ENCODE measurements around the gene TXNDC5.
"Not testable (repeated sequence)": the region's sequence is repeated elsewhere in the genome, so short reads cannot be mapped to it uniquely, and the experiment has no call there.

The TXNDC5 gene

GRCh38 chr6:7893342-7893741 is 17.2 kb downstream of the TXNDC5 start:
- no peaks in the 10 kb centered on the region for H3F3A ChIP-seq (ENCODE audit: insufficient read depth, low read length)
- H3K36me3 ChIP-seq (ENCODE audit: insufficient read depth, low read length), result peaks cover 93% of the 10 kb centered on the region
- H3K9me2 ChIP-seq (ENCODE audit: low read depth, low read length), result no peaks in the 10 kb centered on the region

GRCh38 chr6:7892367-7892766 is 18.2 kb downstream of the TXNDC5 start:
- not testable (repeated sequence) for H4K20me1 ChIP-seq (ENCODE audit: insufficient read depth, low read length); H3F3A ChIP-seq (ENCODE audit: insufficient read depth, low read length); H3K9me3 ChIP-seq (ENCODE audit: low read length); H3K4me3 ChIP-seq (ENCODE audit: low read depth, low read length, poor library complexity, severe bottlenecking); H3K9me2 ChIP-seq (ENCODE audit: low read depth, low read length); H3K4me2 ChIP-seq (ENCODE audit: low read length); H3K79me2 ChIP-seq (ENCODE audit: insufficient read depth, low read length); H3K27me3 ChIP-seq (ENCODE audit: insufficient read depth, low read length); H3K9ac ChIP-seq (ENCODE audit: low read length); H3K27ac ChIP-seq (ENCODE audit: low read depth, low read length, poor library complexity, severe bottlenecking); H2AFZ ChIP-seq (ENCODE audit: low read length); H3K4me1 ChIP-seq (ENCODE audit: insufficient read depth, low read length, severe bottlenecking)
- peaks cover 94% of the 10 kb centered on the region for H3K36me3 ChIP-seq (ENCODE audit: insufficient read depth, low read length)

More at GRCh38 chr6:7893342-7893741, 17.2 kb downstream of the TXNDC5 start:
- TF ChIP-seq EZH2 (IDR thresholded peaks at IDR 0.05; ENCODE audit: borderline replicate concordance, low read length) (no peak), CTCF (IDR thresholded peaks at IDR 0.05; ENCODE audit: low read length) (no peak)
- no peak overlapping the region for H3K4me3 ChIP-seq (ENCODE audit: low read depth, low read length, poor library complexity, severe bottlenecking)
- peaks cover 13% of the 10 kb centered on the region for H3K4me1 ChIP-seq (ENCODE audit: insufficient read depth, low read length, severe bottlenecking)
- H3K27ac ChIP-seq (ENCODE audit: low read depth, low read length, poor library complexity, severe bottlenecking), result no peak overlapping the region
- no peak overlapping the region for H3K9ac ChIP-seq (ENCODE audit: low read length)
- no peaks in the 10 kb centered on the region for H3K9me3 ChIP-seq (ENCODE audit: low read length)
- no peak overlapping the region for H3K4me2 ChIP-seq (ENCODE audit: low read length)
- no peaks in the 10 kb centered on the region for H4K20me1 ChIP-seq (ENCODE audit: insufficient read depth, low read length)
- no peaks in the 10 kb centered on the region for H3K27me3 ChIP-seq (ENCODE audit: insufficient read depth, low read length)
- no peak overlapping the region for H2AFZ ChIP-seq (ENCODE audit: low read length)
- H3K79me2 ChIP-seq (ENCODE audit: insufficient read depth, low read length), result no peaks in the 10 kb centered on the region

- Histone ChIP-seq H3K4me3 (ENCODE audit: low read depth, low read length, poor library complexity, severe bottlenecking) (no peak overlapping the region), H3K79me2 (ENCODE audit: insufficient read depth, low read length) (no peaks in the 10 kb centered on the region), H3K4me2 (ENCODE audit: low read length) (no peak overlapping the region), H4K20me1 (ENCODE audit: insufficient read depth, low read length) (no peaks in the 10 kb centered on the region), H3F3A (ENCODE audit: insufficient read depth, low read length) (no peaks in the 10 kb centered on the region), H3K9ac (ENCODE audit: low read length) (no peak overlapping the region), H3K36me3 (ENCODE audit: insufficient read depth, low read length) (peaks cover 93% of the 10 kb centered on the region), H3K9me3 (ENCODE audit: low read length) (no peaks in the 10 kb centered on the region), H2AFZ (ENCODE audit: low read length) (no peak overlapping the region), H3K27me3 (ENCODE audit: insufficient read depth, low read length) (no peaks in the 10 kb centered on the region), H3K27ac (ENCODE audit: low read depth, low read length, poor library complexity, severe bottlenecking) (no peak overlapping the region), H3K4me1 (ENCODE audit: insufficient read depth, low read length, severe bottlenecking) (no peaks in the 10 kb centered on the region), H3K9me2 (ENCODE audit: low read depth, low read length) (no peaks in the 10 kb centered on the region)
- no peak for TF ChIP-seq CTCF (IDR thresholded peaks at IDR 0.05; ENCODE audit: low read length)
- no peak for TF ChIP-seq EZH2 (IDR thresholded peaks at IDR 0.05; ENCODE audit: borderline replicate concordance, low read length)
Measured at GRCh38 chr6:7891078-7891872, 19.3 kb downstream of the TXNDC5 start.

Measured in OCI-LY1 (cell line).